Lung (tissue), 12 donors: ENCODE results near the gene CAPN11. TPM values are rescaled to one million over a fixed set of nuclear protein-coding genes. Genes with fewer than 3 reads are reported as not detected.

Experiments
- ATAC-seq: fragments of 200-7000 bp; cut with Tn5 transposase; one replicate; pipeline ENCODE4 v1.9.1; 2020; ENCODE audit warnings: moderate number of reproducible peaks; ENCODE audit not compliant: insufficient read depth, low FRiP score
- DNase-seq, 3 donors: peaks; one replicate each; pipeline ENCODE4 v3.0.0-alpha.2; 2013 to 2017
- H3K27ac ChIP-seq, 2 donors: one replicate each; pipeline ENCODE4 v1.5.1; 2013; ENCODE audit warnings: mild to moderate bottlenecking in 2 of 2, moderate library complexity in 2 of 2, control low read depth in 1 of 2, inconsistent platforms in 1 of 2, low read depth in 1 of 2, low read length in 1 of 2
- H3K27me3 ChIP-seq, 3 donors: one replicate each; pipeline ENCODE4 v1.5.1; 2013; ENCODE audit warnings: low read length in 2 of 3; ENCODE audit not compliant: control insufficient read depth in 3 of 3, insufficient read depth in 3 of 3
- H3K36me3 ChIP-seq, 4 donors: one replicate each; pipeline ENCODE4 v1.5.1; 2013; ENCODE audit warnings: low read length in 4 of 4, mild to moderate bottlenecking in 1 of 4, moderate library complexity in 1 of 4; ENCODE audit not compliant: control insufficient read depth in 4 of 4, insufficient read depth in 4 of 4
- H3K4me1 ChIP-seq, 5 donors: one replicate each; pipeline ENCODE4 v1.5.1; 2013; ENCODE audit warnings: low read length in 5 of 5, mild to moderate bottlenecking in 2 of 5, moderate library complexity in 1 of 5; ENCODE audit not compliant: control insufficient read depth in 5 of 5, insufficient read depth in 5 of 5
- H3K4me3 ChIP-seq: one replicate; pipeline ENCODE4 v1.5.1; 2013; ENCODE audit warnings: mild to moderate bottlenecking, control low read depth, moderate library complexity
- H3K9ac ChIP-seq, 2 donors: one replicate each; pipeline ENCODE4 v1.5.1; 2013; ENCODE audit warnings: low read length in 2 of 2, control low read depth in 1 of 2; ENCODE audit not compliant: insufficient read depth in 1 of 2
- H3K9me3 ChIP-seq, 4 donors: one replicate each; pipeline ENCODE4 v1.5.1; 2013; ENCODE audit warnings: low read length in 3 of 4, mild to moderate bottlenecking in 1 of 4, moderate library complexity in 1 of 4; ENCODE audit not compliant: control insufficient read depth in 4 of 4, insufficient read depth in 3 of 4
- WGBS, 2 donors: extraction: QIAGEN DNeasy Blood & Tissue Kit; methylation state at CpG; one replicate each; pipeline ENCODE4 v1.1.7; 2013; 5-methylcytosine and 5-hydroxymethylcytosine counted together
- polyA plus RNA-seq, 2 donors: library from polyadenylated mRNA; stranded (reverse); fragments of 200-250 nt; gene quantifications; one replicate each; pipeline ENCODE4 v1.2.1, GENCODE V29; 2013
- total RNA-seq, 2 donors: library from RNA; depleted of rRNA in 1 of 2; stranded (reverse); fragments of >200 nt in 1 of 2; gene quantifications; one replicate each; pipeline ENCODE4 v1.2.1, GENCODE V29; 2014 to 2021
- TF ChIP-seq, protein P1 (sequence below): IDR thresholded peaks from 2 replicates; pipeline ENCODE4 v1.5.1; 2012; ENCODE audit warnings: mild to moderate bottlenecking; ENCODE audit errors: control extremely low read depth, extremely low read depth
- donor health status: control.
- donor health status: control.
- donor health status: Bipolar disorder and iron deficiency.
- donor health status: healthy.
- donor health status: DM: yes; HTN: yes; CAD: no.

The CAPN11 gene
- total and polyA plus RNA-seq, 4 donors, result 0.07 to 0.30 (median 0.15) TPM; not detected in 1

DNA sequence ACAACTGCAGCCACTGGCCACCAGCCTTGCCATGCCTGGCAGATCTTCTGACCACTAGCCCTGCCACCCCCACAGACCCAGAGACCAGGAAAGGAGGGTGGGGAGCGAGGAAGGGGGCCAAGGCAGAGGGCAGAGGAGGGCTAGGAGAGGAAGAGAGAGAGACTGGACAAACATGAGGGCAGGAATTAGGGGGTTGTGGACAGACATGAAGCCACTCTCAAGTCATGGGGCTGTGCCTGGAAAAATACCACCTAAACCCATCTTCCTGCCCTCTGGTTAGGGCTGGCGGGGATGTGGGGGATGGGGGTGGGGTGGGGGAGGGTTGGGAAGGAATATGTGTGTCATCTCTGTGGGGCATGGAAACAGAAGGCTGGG is 63.3 kb downstream of the CAPN11 start:
- Histone ChIP-seq H3K4me1 (peaks cover 18 to 58% (median 28%) of the 10 kb centered on the region in 5 donors), H3K9me3 (no peaks in the 10 kb centered on the region), H3K27ac (peak overlapping the region; percentile 68 to 87), H3K27me3 (no peaks in the 10 kb centered on the region), H3K9ac (no peak overlapping the region), H3K36me3 (no peaks in the 10 kb centered on the region), H3K4me3 (no peak overlapping the region)
- DNase-seq (no peak), ATAC-seq (no peak)
- TF ChIP-seq, protein P1, sequence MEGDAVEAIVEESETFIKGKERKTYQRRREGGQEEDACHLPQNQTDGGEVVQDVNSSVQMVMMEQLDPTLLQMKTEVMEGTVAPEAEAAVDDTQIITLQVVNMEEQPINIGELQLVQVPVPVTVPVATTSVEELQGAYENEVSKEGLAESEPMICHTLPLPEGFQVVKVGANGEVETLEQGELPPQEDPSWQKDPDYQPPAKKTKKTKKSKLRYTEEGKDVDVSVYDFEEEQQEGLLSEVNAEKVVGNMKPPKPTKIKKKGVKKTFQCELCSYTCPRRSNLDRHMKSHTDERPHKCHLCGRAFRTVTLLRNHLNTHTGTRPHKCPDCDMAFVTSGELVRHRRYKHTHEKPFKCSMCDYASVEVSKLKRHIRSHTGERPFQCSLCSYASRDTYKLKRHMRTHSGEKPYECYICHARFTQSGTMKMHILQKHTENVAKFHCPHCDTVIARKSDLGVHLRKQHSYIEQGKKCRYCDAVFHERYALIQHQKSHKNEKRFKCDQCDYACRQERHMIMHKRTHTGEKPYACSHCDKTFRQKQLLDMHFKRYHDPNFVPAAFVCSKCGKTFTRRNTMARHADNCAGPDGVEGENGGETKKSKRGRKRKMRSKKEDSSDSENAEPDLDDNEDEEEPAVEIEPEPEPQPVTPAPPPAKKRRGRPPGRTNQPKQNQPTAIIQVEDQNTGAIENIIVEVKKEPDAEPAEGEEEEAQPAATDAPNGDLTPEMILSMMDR, result no peak
- 42 to 52% methylated on average over 2 of the region's 2 CpGs for WGBS, 2 donors

DNA sequence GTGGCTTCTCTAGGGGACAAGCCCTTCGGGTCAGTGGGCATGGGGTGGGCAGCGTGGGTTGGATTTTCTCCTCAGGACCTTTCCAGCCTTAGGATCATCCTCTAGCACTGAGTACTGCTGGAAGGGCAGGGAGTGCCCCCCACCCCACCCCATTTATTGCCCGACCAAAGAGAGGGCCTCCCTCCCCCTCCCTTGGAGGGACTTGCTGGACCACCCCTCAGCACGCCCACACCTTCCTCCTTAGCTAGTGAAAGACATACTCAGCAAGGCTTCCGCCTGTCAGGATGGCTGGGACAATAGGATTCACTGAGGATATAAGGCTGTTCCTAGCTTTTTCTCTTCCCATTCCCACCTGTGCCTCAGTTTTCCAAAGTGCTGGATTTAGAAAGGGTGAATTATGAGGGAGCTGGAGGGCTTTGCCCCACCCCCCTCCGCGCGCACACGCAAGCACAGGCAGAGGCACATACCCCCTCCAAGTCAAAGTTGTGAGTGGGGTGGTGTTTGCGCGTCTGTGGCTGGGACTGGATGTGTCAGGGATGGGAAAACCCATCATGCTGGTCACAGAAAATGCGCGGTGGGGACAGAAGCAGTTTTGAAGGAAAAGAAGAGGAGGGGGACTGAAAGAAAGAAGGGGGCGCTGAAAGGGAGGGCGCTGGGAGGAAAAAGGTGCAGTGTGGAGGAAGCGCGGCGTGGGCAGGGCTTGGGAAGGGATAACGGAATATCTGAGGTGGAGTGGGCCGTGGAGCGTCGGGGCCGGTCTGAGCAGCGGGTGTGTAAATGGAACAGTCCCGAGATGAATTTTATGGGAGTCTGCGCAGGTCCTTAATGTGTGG is 64.1 kb downstream of the CAPN11 start:
- no peak overlapping the region for H3K9ac ChIP-seq
- no peak for ATAC-seq
- H3K9me3 ChIP-seq, result no peaks in the 10 kb centered on the region
- H3K27ac ChIP-seq, result peak overlapping the region; percentile 27 to 92
- no peak overlapping the region for H3K4me3 ChIP-seq
- no peaks in the 10 kb centered on the region for H3K27me3 ChIP-seq
- TF ChIP-seq, protein P1, result no peak
- peaks cover 18 to 56% (median 26%) of the 10 kb centered on the region in 5 donors for H3K4me1 ChIP-seq
- H3K36me3 ChIP-seq, result no peaks in the 10 kb centered on the region
- no peak for DNase-seq
- 23 to 36% methylated on average over 26 of the region's 26 CpGs for WGBS, 2 donors

DNA sequence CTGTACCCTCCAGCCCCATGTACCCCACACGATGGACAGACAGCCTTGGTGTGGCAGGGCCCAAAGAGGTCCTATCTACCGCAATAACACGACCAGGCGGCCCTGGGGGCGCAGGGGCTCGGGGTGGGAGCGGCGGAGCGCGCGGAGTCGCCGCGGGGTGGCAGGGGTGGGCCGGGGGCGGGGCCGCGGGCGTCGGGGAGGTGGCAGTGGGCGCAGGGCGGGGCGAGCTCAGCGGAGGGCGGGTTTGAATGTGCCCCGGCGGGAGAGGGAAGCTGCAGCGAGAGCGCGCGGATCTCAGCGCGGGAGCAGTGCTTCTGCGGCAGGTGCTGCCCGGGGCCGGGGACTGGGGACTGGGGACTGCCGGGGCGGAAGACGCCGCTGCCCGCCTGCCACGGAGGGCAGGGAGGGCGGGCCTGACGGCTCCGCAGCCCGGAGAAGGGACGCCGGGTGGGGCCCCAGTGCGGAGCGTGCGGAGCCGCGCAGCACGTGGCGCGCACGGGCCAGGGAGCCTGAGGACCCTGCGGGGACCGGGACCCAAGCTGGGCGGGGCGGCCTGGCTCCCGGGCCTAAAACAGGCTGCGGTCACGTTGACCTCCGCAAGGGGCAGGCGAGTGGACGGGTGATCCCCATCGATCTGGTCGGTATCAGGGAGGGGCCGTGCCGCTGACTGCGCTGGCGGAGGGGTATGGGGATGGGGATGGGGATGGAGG is 64.9 kb downstream of the CAPN11 start, which contains the start of gene SLC29A1:
TSS of gene SLC29A1 (plus strand) at position 277 of the 710 bp plus-strand sequence. CDS start 3,719 bp downstream, outside the sequence.
- H3K4me1 ChIP-seq, result peaks cover 12 to 49% (median 20%) of the 10 kb centered on the region in 5 donors
- peak within 1 kb of the TSS; percentile 27 to 92 for H3K27ac ChIP-seq
- DNase-seq, result peak; percentile 65 to 83 (median 82)
- TF ChIP-seq, protein P1, result no peak
- no peaks in the 10 kb centered on the region for H3K27me3 ChIP-seq
- WGBS, 2 donors, result 0 to 1% methylated on average over 29 to 73 of the region's 73 CpGs
- ATAC-seq, result peak; percentile 38
- H3K9ac ChIP-seq, result no peak within 1 kb of the TSS
- peak within 1 kb of the TSS; percentile 51 for H3K4me3 ChIP-seq
- no peaks in the 10 kb centered on the region for H3K9me3 ChIP-seq
- H3K36me3 ChIP-seq, result no peaks in the 10 kb centered on the region
